Raji (cell line): ENCODE measurements around the gene SLC2A11.

Source experiments
- POLR2A ChIP-seq: IDR thresholded peaks from 2 replicates; pipeline ENCODE4 v1.6.1; 2011; ENCODE audit warnings: low read depth, low read length, control low read depth; ENCODE audit not compliant: insufficient read depth

SLC2A11 gene

GRCh38 chr22:23837911-23838680 is 19.6 kb upstream of the SLC2A11 start:
- TF ChIP-seq POLR2A = peak; percentile 21; the same call in 1 of the 2 replicates

GRCh38 chr22:23838681-23839468 is 18.8 kb upstream of the SLC2A11 start, which contains the start of gene DERL3:
DERL3 (minus strand) TSS chr22:23839006; CDS start chr22:23838987, 19 bp downstream.
- TF ChIP-seq POLR2A = peak; percentile 56

- TF ChIP-seq POLR2A = no peak
Observed at GRCh38 chr22:23840026-23840425, 17.6 kb upstream of the SLC2A11 start.

- TF ChIP-seq POLR2A = no peak
Observed at GRCh38 chr22:23841292-23841691, 16.4 kb upstream of the SLC2A11 start.

- no peak for TF ChIP-seq POLR2A
Observed at GRCh38 chr22:23841736-23842445, 15.8 kb upstream of the SLC2A11 start.

- TF ChIP-seq POLR2A = no peak
Observed at GRCh38 chr22:23842599-23842998, 15.1 kb upstream of the SLC2A11 start.

GRCh38 chr22:23844739-23845202 is 12.9 kb upstream of the SLC2A11 start:
- no peak for TF ChIP-seq POLR2A

GRCh38 chr22:23845265-23846080 is 12.2 kb upstream of the SLC2A11 start:
- no peak for TF ChIP-seq POLR2A

GRCh38 chr22:23846081-23846469 is 11.6 kb upstream of the SLC2A11 start:
- TF ChIP-seq POLR2A = no peak

GRCh38 chr22:23847310-23847920 is 10.3 kb upstream of the SLC2A11 start:
- no peak for TF ChIP-seq POLR2A

GRCh38 chr22:23847991-23848864 is 9.4 kb upstream of the SLC2A11 start:
- TF ChIP-seq POLR2A = peak; percentile 71

GRCh38 chr22:23849009-23850006 is 8.4 kb upstream of the SLC2A11 start:
- 0 out of 2 replicates have a peak, but pooled peaks have one; percentile 21 for TF ChIP-seq POLR2A
